Stimulated activated naive CD4-positive, alpha-beta T cell (primary cell): ENCODE measurements around the gene TRAF7.
"Not testable (repeated sequence)": the region's sequence is repeated elsewhere in the genome, so short reads cannot be mapped to it uniquely, and the experiment has no call there.

Experiments
- DNase-seq, 6 experiments: peaks; one replicate each; lab custom pipeline; 2025; lab: John Stamatoyannopoulos, UW

Gene TRAF7

DNA sequence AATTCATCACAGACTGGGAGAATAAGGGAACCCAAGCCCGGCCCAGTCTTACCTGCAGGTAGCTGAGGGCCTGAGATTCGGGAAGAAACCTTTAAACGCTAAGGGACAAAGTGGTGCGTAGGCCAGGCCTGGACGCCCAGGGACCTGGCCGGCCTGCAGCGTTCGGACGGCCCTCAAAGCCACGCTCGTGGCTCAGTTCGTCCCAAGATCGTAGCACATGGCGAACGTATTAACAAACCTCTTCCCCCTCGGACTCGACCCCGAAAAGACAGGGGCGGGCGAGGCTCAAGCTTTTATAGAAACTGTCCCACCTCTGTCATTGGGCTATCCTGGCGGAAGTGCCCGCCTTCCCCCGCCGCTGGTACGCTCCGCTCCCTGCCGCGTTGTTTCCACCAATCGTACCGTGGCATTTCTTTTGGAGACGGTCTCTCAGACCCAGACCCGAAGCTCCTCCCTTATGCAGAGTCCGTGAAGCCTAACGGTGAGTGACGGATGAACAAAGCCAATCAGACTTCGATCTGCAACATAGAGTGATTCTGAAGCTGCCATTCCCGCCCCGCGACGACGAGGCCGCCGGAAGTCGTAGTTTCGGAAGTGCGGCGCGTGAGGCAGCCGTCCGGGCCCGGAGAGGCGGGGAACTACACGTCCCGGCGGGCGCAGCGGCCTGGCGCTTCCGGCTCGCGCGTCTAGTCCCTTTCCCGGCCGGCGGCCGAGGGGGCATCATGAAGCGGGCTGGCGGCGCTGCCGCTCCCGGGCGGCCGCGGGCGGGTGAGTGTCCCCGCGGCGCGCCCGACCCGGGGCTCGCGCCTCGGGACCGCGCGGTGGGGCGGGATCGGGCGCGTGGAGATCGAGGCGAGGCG, at the start of gene TRAF7:
TSS of gene TRAF7 (plus strand) at position 692 of the 860 bp plus-strand sequence. CDS start 8,139 bp downstream, outside the sequence.
- peak; percentile 95 to 99 (median 98) for DNase-seq

DNA sequence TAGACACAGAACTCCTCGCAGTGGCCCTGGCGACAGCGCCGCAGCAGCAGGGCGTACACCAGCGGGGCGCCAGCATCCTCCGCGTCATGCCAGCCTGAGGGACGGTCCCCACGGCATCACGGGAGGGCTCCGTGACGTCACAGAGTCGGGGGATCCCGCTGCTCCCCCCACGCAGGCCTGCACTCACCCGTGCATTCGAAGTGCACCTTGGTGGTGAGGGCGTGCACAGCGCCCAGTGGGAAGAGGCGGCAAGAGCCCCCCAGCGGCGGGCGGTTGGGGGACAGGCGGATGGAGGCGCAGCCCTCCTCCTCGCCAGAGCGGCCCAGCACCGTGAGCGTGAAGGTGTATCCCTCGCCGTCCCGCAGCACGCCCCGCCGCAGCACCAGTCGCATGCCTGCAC, 49.4 kb upstream of the TRAF7 start:
- DNase-seq: not testable (repeated sequence)

DNA sequence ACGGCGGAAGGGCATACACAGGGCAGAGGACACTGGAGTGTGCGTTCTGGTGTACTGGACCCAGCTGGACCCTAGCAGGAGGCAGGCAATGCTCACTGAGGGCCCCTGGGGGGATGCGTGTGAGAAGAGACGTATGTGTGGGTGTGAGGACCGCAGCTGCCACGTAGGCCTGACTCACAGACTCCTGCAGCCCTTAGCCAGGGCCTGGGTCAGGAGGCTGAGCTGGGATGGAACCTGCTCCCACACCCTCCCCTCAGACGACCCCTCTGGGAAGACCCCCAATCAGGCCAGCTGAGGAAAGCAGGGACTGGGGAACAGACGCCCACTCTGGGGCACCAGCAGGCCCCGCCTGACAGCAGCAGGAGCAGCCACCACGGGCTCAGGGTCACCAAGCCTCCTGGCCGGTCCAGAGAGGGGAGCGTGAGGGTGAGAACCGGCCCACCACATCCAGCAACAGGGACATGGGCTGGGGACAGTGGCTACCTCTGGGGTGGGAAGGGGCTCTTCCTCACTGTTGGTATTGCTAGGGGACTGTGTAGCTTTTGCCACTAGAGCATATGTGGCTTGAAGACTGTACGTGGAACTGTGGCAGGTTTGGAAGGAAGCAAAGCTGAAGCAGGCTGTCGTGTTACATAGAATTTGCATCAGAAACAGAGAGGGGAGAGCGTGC, 48.3 kb upstream of the TRAF7 start:
- DNase-seq: not testable (repeated sequence)

DNA sequence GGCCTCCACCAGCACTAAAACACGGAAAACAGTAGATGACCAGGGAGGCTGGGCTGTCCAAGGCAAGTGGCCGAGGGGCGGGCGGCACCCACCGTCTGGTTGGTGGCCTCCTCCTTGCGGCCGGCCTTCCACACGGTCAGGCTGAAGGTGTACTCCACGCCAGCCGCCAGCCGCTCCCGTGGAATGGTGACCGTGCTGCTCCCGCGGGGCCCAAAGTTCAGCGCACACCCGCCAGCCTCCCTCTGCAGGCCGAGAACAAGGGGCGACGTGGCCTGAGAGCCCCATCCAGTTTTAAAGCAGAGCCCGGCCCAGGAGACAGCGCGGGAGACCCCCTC, 47.8 kb upstream of the TRAF7 start:
- not testable (repeated sequence) for DNase-seq

DNA sequence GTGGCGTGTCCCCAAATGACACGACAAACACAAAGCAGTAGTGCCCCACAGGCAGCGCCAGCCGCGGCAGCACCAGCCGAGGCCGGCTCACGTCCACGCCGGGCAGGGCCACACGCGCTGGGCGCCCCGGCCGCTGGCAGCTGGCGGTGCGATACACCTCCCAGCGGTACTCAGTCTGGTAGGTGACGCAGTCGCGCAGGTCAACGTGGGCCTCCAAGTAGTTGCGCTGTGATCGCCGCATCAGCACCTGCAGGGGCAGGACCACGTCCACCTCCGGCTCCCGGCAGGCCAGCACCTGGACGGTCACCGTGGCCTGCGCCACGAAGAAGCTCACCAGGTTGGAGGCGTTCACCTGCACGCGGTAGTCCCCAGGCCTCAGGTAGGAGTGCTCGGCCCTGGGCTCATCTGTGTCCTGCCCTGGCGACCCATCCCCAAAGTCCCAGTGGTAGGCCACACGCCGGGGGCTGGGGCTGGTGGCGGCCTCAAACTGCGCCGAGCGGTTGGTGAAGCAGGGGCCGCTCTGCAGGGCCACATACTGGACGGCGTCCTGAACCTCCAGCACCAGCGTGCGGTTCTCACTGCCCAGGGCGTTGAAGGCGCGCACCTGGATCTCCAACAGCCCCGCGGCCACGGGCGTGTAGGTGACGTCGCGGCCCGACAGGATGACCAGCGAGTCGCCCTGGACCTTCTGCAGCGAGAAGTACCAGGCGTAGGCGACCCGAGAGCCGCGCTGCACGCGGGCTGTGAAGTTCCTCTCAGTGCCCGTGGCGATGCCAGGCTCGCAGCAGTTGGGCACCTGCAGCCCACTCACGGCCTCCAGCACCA, 46.9 kb upstream of the TRAF7 start:
- not testable (repeated sequence) for DNase-seq

DNA sequence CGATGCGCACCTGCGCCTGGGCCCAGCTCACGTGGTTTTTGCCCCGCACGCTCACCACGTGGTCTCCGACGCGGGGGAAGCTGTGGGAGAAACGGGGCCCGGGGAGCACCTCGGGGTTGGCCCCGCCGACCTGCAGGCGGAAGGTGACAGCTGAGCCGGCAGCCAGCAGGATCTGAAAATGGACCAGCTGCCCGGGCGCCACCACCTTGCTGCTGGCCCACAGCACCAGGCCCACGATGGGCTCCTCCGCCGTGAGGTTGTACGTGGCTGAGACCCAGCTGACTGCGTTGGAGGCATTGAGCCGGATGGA, 46.4 kb upstream of the TRAF7 start:
- not testable (repeated sequence) for DNase-seq

DNA sequence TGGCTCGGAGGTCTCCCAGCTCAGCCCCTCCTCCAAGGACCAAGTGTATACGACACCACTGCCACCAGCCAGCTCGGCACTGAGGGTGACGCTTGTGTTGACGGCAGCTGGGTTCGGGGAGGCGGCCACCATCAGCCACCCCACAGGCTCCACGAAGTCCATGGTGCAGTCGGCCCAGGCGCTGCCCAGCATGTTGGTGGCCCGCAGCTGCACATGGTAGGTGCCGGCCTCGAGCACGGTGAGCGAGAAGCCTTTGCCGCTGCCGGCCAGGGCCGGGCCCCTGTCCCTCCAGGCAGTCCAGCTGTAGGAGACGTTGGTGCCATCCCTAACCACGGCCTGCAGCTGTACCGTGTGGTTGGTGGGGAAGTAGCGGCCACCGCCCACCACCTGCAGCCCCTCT, 45.7 kb upstream of the TRAF7 start:
- DNase-seq: not testable (repeated sequence)

DNA sequence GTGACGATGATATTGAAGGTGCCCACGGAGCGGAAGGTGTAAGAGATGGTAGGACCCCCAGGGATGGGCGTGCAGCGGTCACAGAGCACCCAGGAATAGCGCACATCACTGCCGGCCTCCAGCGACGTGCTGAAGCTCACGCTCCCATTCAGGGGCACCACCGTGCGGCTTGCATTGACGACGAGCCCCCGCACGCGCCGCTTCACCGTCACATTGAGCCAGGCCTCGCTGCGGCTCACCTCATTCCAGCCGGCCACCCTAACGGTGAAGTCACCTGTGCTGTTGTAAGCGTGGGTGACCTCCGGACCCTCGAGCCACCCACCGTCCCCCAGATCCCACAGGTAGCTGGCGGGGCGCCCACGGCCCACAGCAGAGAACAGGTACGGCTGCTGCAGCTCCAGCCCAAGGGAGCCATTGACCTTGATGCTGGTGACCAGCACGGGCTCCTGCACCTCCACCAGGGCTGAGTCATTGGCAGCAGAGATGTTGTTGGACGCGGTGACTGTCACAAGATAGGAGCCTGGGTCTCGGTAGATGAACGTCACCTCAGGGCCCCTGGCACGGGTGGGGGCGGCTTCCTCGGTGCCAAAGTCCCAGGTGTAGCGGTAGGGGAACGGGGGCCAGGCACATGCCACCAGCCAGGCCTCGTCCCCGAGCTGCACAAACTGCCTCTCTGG, 45.1 kb upstream of the TRAF7 start:
- DNase-seq: not testable (repeated sequence)

DNA sequence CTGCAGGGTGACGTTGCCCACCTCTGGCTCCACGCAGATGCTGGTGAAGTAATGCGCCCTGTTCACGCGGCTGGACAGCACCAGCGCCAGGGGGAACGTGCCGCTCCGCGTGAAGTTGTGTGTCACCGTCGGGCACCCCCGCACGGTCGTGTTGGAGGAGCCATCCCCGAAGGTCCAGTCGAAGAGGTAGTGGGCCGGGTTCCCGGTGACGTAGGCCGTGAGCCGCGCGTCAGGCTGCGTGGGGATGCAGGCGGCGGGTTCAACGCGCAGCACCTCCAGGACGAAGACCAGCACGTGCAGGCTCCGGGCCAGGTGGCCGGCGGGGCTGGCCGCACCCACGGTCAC, 44.6 kb upstream of the TRAF7 start:
- not testable (repeated sequence) for DNase-seq

DNA sequence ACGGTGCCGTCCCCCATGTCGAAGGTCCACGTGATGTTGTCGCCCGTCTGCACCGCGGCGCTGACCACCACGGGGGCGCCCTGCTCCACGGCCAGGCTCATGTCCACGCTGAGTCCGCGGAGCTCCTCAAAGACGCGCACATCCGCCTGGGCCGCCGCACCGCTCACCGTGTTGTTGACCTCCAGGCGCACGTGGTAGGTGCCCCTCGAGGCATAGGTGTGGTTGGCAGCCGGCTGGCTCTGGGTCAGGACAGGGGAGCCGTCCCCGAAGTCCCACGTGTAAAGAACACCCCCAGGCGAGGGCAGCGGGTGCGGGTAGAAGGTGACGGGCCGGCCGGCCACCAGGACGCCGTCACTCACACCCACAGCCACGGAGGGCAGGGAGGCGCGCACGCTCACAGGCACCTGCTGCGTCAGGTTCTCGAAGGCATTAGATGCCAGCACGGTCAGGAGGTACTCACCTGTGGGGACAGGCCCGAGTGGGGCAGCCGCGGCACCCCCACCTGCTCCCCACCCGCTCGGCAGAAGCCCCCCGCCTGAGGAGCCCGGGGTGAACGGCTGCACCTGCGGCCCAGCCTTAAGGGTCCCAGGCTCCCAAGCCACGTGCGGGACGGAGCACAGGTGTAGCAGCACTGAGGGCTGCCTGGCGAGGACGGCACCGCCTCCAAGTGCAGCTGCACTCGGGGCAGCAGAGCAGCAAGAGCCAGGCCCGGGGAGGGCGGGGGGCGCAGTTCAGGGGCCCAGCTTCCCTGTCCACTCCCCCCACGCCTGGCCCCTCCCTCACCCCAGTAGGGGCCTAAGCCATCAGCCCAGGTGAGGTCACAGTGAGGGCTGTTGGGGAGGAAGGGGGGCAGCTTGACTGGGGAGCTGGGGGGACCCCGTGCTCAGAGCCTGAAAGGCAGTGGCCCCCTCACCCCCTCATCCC, 43.9 kb upstream of the TRAF7 start:
- not testable (repeated sequence) for DNase-seq

DNA sequence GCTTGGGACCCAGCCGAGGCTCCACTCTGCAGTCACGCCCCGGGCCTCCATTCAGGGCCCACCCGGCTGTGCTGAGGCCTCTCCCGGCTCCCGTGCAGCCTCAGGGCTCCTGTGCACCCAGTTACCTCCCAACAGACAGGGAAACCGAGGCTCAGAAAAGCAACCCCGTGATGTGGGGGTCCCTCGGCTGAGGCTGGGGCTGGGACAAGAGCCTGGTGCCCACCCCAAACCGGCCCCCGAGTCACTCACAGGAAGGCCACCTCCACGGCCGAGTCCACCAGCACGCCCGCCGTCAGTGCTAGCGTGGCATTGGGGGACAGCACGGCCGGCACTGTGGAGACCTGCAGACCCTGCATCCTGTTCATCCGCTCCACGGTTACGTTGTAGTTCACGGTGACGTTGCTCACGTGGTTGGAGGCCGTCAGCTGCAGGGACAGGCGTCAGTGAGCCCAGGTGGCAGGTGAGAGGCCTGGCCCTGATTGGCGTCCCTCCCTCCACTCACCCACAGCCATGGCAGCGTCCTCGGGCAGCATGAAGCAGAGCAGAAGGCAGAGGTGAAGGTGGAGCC, 43.0 kb upstream of the TRAF7 start:
- DNase-seq: not testable (repeated sequence)

DNA sequence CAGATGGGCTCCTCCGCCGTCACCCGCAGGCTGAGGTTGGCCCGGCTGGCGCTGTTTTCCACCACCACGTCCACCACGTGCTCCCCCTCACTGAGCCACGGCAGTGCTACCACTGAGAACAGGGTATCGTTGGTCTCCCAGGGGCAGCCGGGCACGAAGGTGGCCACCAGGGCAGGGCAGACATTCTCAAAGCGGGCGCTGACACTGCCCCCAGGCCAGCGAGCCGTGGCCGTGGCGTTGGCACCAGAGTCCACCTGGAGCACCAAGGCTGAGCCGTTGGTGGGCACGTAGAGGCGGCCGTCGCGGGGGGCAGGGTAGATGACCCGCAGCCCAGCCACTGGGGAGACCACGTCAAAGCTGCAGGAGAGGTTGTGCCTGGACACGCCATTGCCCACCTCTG, 41.4 kb upstream of the TRAF7 start:
- not testable (repeated sequence) for DNase-seq

DNA sequence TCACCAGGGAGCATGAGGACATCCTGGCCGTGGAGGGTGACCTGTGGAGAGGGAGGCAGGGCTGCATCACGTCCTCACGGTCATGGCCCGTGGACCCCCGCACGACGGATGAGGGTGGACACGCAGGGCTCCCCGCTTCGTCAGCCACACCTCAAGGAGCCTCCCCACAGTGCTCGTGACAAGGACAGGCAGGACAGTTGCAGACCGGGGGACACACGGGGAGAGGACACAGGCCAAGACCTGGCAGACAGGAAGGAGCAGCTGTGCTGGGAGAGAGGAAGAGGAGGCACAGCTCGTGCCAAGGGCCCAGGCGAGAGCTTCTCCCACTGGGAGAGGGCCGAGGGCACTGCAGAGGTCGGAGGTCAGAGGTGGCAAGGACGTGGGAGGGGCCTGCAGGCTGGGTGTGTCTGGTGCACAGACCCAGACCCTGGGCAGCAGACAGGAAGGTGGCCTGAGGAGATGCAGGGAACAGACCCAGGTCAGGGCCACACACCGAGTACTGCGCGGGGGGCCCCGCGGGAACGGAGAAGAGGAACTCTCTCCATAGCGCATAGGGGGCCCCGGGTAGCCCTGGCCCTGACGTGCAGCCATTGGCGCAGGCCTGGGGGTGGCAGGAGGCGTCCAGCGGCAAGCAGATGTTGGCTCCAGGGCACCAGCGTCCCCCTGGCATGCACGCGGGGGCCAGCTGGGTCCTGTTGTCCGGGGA, 40.5 kb upstream of the TRAF7 start:
- DNase-seq: not testable (repeated sequence)

DNA sequence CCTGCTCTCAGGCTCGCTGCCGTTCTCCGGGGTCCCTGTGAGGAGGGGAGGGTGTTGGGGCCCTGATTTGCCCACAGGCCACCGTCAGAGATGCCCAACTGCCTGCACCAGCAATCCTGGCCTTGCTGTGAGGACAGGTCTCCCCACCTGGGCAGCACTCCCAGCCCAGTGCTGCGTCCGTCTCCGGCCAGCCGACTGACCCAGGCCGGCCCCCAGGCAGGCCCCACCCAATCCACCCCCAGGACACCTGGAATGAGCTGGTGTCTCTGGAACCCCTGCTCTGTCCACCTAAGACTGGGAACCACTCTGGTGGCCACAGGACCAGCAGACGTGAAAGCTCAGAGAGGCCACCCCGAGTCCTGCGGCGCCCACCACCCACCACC, 40.0 kb upstream of the TRAF7 start:
- no peak for DNase-seq

DNA sequence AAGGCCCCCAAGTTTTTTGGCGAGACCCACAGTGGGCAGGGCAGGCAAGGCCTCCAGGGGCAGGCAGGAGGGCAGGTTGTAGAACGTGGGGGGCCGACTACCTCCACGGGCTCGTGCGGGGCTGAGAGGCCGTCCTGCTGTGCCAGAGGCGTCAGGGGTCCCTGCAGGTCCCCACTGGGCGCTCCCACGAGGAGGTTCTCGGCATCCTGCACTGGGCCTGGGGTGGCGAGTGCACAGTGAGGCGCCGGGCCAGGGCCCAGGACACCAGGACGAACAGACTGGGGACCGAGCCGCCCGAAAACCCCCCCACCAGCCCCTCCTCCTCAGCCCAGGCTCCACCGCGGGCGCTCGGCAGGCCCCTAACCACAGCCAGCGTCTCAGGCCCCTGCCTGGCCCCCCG, 39.2 kb upstream of the TRAF7 start:
- DNase-seq: not testable (repeated sequence)

DNA sequence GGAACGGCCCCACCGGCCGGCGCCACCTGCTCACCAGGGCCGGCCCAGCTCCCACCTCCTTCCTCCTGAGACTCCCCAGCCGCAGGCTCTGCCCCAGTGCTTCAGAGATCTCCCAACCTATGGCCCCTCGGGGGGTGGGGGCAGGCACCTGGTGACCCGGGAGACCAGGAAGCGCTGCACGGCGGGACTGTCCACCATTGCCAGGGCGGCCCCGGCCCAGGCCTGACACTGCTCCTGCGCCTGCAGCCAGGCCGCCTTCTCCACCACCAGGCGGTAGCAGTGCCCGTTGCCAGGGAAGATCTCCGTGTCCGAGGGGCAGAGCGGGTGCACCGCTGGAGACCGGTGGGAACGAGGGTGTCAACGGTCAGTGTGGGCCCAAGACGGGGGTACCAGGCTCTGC, 38.2 kb upstream of the TRAF7 start:
- DNase-seq: not testable (repeated sequence)

DNA sequence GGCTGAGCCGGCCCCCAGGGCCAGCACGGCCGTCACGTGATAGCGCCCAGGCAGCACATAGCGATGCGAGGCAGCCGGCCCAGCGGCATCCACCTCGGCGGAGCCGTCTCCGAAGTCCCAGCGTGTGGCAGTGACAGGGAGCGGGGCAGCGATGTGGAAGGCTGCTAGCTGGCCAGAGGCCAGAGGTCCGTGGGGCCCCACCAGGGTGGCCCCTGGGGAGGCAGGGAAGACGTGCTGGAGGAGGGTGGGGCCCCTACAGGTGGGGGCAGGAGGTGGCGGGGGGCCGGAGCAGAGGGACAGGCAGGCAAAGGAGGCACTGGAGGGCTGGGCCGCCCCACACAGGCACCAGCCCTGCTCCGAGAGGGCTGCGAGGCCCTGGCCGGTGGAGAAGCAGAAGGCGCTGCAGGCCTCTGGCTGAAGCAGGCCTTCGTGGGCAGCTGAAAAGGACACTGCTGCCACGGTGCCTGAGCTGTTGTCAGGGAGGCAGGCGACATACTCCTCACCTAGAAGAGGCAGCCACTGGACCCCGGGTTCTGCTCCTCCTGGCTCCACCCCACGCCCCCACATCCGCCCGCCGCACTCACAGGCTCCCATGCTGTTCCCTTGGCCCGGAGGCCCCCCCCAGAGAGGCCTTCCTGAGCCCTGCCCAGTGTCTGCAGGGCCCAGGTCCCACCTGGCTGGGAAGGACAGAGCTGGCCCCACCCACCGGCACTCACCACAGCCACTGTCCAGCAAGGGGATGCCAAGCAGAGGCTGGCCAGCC, 37.4 kb upstream of the TRAF7 start:
- DNase-seq: not testable (repeated sequence)

DNA sequence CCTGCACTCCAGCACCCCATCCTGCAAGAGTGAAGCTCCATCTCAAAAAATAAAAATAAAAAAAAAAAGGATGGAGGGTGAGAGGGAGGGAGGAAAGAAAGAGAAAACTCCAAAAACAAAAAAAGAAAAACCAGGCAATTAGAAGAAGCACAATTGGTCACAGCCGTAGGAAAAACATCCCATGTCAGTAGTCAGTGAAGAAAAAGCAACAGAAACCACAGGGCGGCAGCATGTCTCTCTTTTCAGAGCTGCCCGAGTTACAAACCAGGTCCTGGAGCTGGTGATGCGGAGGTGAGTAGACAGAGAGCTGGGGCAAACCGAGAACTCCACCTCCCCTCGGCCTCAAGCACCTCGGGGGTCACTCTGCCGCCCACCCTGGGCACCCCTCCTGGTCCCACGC, 34.3 kb upstream of the TRAF7 start:
- peak in 3 of 6 experiments; percentile 2 to 28 (median 14) for DNase-seq

DNA sequence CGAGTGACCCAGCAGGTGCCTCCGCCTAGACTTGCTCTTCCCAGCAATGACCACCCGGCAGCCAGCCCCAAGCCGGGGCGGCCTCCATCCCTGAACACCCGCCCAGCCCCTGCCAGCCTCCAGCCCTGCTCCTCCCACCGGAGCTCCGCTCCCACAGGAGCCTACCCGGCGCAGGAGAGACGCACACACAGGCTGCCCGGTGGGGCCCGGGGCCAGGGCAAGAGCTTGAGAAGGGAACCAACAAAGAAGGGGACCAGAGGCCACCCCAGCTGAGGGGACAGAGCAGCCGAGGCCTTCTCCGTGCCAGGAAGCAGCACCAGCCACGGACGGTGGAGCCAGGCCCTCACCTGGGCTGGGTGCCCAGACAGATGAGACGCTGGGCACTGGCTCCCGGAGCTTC, 33.7 kb upstream of the TRAF7 start:
- no peak for DNase-seq
